NCI-H146 (cell line): ENCODE measurements around the gene YBX2.
"Not testable (repeated sequence)": the region's sequence is repeated elsewhere in the genome, so short reads cannot be mapped to it uniquely, and the experiment has no call there.

Source experiments
- DNase-seq: peaks from one replicate; lab custom pipeline; 2025; lab: John Stamatoyannopoulos, UW

The YBX2 gene

GRCh38 chr17:7262935-7263800 lies 31.3 kb downstream of the YBX2 start:
- peak; percentile 55 for DNase-seq

- DNase-seq: peak; percentile 95
These were observed 32.1 kb downstream of the YBX2 start, which contains the start of gene CLDN7 for GRCh38 chr17:7262192-7262934. CLDN7 (minus strand) TSS chr17:7262478; CDS start chr17:7262043, 435 bp downstream.

- peak; percentile 43 for DNase-seq
These were observed 32.9 kb downstream of the YBX2 start for GRCh38 chr17:7261379-7262191.

- peak; percentile 80 for DNase-seq
These were observed 33.6 kb downstream of the YBX2 start for GRCh38 chr17:7260651-7261378.

- no peak for DNase-seq
These were observed 34.3 kb downstream of the YBX2 start for GRCh38 chr17:7260151-7260550.

- DNase-seq: no peak
These were observed 34.9 kb downstream of the YBX2 start for GRCh38 chr17:7259555-7259889.

GRCh38 chr17:7258731-7259554 lies 35.5 kb downstream of the YBX2 start:
- no peak for DNase-seq

- no peak for DNase-seq
These were observed 37.5 kb downstream of the YBX2 start for GRCh38 chr17:7256766-7257456.

GRCh38 chr17:7254511-7254910 lies 39.9 kb downstream of the YBX2 start:
- DNase-seq: no peak

GRCh38 chr17:7253082-7253481 lies 41.4 kb downstream of the YBX2 start:
- no peak for DNase-seq

GRCh38 chr17:7252176-7253043 lies 42.0 kb downstream of the YBX2 start, which contains the start of gene ELP5:
ELP5 (plus strand) TSS chr17:7252215; CDS start chr17:7252551, 336 bp downstream.
- DNase-seq: peak; percentile 91

GRCh38 chr17:7251661-7252175 lies 42.7 kb downstream of the YBX2 start, which contains the start of gene CTDNEP1:
CTDNEP1 (minus strand) TSS chr17:7251734; CDS start chr17:7251296, 438 bp downstream.
- peak; percentile 99 for DNase-seq

GRCh38 chr17:7250695-7251627 lies 43.5 kb downstream of the YBX2 start:
- DNase-seq: no peak

GRCh38 chr17:7249830-7250229 lies 44.6 kb downstream of the YBX2 start:
- DNase-seq: no peak

- DNase-seq: no peak
These were observed 45.2 kb downstream of the YBX2 start for GRCh38 chr17:7249214-7249613.

- DNase-seq: no peak
These were observed 45.6 kb downstream of the YBX2 start for GRCh38 chr17:7248796-7249195.

- no peak for DNase-seq
These were observed 47.7 kb downstream of the YBX2 start for GRCh38 chr17:7246779-7247178.

GRCh38 chr17:7243838-7244237 lies 50.6 kb downstream of the YBX2 start:
- DNase-seq: not testable (repeated sequence)
